Measurements from ENCODE around the gene MYO1C. TPM values are rescaled to one million over a fixed set of nuclear protein-coding genes. Genes with fewer than 3 reads are reported as not detected.
"Not testable (repeated sequence)": the region's sequence is repeated elsewhere in the genome, so short reads cannot be mapped to it uniquely, and the experiment has no call there.

Gene MYO1C
- total and polyA plus RNA-seq, 2 experiments from 2014 or later, result 197 to 218 TPM

- H3K4me2 ChIP-seq (ENCODE audit: unreplicated experiment), result no peak overlapping the region
- no peak overlapping the region for H3K4me3 ChIP-seq
- DNase-seq, result no peak
- H2AFZ ChIP-seq, result no peak overlapping the region
- no peaks in the 10 kb centered on the region for H3K9me3 ChIP-seq (ENCODE audit: low read depth)
- peaks cover 82% of the 10 kb centered on the region for H3K79me2 ChIP-seq (ENCODE audit: insufficient read depth)
- no peak for TF ChIP-seq EZH2phosphoT487 (IDR thresholded peaks at IDR 0.05; ENCODE audit: insufficient read depth, low read depth)
- H3F3A ChIP-seq (ENCODE audit: insufficient read depth), result peaks cover 29% of the 10 kb centered on the region
- no peaks in the 10 kb centered on the region for H3K27me3 ChIP-seq (replicated peaks; ENCODE audit: insufficient read depth)
- H3K9me2 ChIP-seq (ENCODE audit: insufficient read depth), result no peaks in the 10 kb centered on the region
- peaks cover 18% of the 10 kb centered on the region; the same call in 1 of the 2 replicates for H3K4me1 ChIP-seq (ENCODE audit: insufficient read depth)
- no peak overlapping the region for H3K27ac ChIP-seq
- H4K20me1 ChIP-seq (ENCODE audit: insufficient read depth), result peaks cover 34% of the 10 kb centered on the region
- in situ Hi-C loops (cut with MboI), result no loop called here
- 47 to 56% methylated on average over 5 of the region's 5 CpGs for WGBS, 2 experiments (ENCODE audit: low coverage in 1 of 2, low lambda C conversion rate in 2 of 2, missing lambda C conversion rate in 2 of 2)
- H3K9ac ChIP-seq, result no peak overlapping the region
- no peaks in the 10 kb centered on the region; the same call in 1 of the 2 replicates for H3K36me3 ChIP-seq (ENCODE audit: low read depth)
These were observed 39.6 kb downstream of the MYO1C start for GRCh38 chr17:1452836-1453235.

GRCh38 chr17:1450261-1450660 lies 42.2 kb downstream of the MYO1C start:
- 94 to 96% methylated on average over 21 of the region's 21 CpGs for WGBS, 2 experiments (ENCODE audit: low coverage in 1 of 2, low lambda C conversion rate in 2 of 2, missing lambda C conversion rate in 2 of 2)
- H3K27ac ChIP-seq; H3K9me3 ChIP-seq (ENCODE audit: low read depth); H3K9me2 ChIP-seq (ENCODE audit: insufficient read depth); H3K27me3 ChIP-seq (replicated peaks; ENCODE audit: insufficient read depth); H3K36me3 ChIP-seq (ENCODE audit: low read depth); in situ Hi-C loops (cut with MboI); DNase-seq; H3K4me3 ChIP-seq; H3K4me2 ChIP-seq (ENCODE audit: unreplicated experiment); H2AFZ ChIP-seq; H3K9ac ChIP-seq: not testable (repeated sequence)
- Histone ChIP-seq H4K20me1 (ENCODE audit: insufficient read depth) (peaks cover 47% of the 10 kb centered on the region), H3K79me2 (ENCODE audit: insufficient read depth) (peaks cover 100% of the 10 kb centered on the region), H3K4me1 (ENCODE audit: insufficient read depth) (peaks cover 18% of the 10 kb centered on the region; the same call in 1 of the 2 replicates), H3F3A (ENCODE audit: insufficient read depth) (peaks cover 22% of the 10 kb centered on the region)

- H3K4me3 ChIP-seq, result no peak overlapping the region
- peaks cover 18% of the 10 kb centered on the region; the same call in 1 of the 2 replicates for H3K4me1 ChIP-seq (ENCODE audit: insufficient read depth)
- TF ChIP-seq EZH2phosphoT487 (IDR thresholded peaks at IDR 0.05; ENCODE audit: insufficient read depth, low read depth) (no peak), EZH2 (IDR thresholded peaks at IDR 0.05; ENCODE audit: insufficient read depth, poor library complexity, severe bottlenecking) (no peak)
- H3K27me3 ChIP-seq (replicated peaks; ENCODE audit: insufficient read depth), result no peaks in the 10 kb centered on the region
- H3K79me2 ChIP-seq (ENCODE audit: insufficient read depth), result peaks cover 100% of the 10 kb centered on the region
- no peaks in the 10 kb centered on the region for H3K9me2 ChIP-seq (ENCODE audit: insufficient read depth)
- no peak overlapping the region for H3K4me2 ChIP-seq (ENCODE audit: unreplicated experiment)
- H3K9ac ChIP-seq, result no peak overlapping the region
- DNase-seq, result no peak
- H4K20me1 ChIP-seq (ENCODE audit: insufficient read depth), result peaks cover 42% of the 10 kb centered on the region
- no peaks in the 10 kb centered on the region for H3K9me3 ChIP-seq (ENCODE audit: low read depth)
- peaks cover 16% of the 10 kb centered on the region for H3F3A ChIP-seq (ENCODE audit: insufficient read depth)
- 78 to 81% methylated on average over 5 of the region's 5 CpGs for WGBS, 2 experiments (ENCODE audit: low coverage in 1 of 2, low lambda C conversion rate in 2 of 2, missing lambda C conversion rate in 2 of 2)
- H3K36me3 ChIP-seq (ENCODE audit: low read depth), result no peaks in the 10 kb centered on the region; the same call in 1 of the 2 replicates
- no peak overlapping the region for H2AFZ ChIP-seq
- in situ Hi-C loops (cut with MboI), result no loop called here
- no peak overlapping the region for H3K27ac ChIP-seq
These were observed 43.0 kb downstream of the MYO1C start for GRCh38 chr17:1449412-1449967.

GRCh38 chr17:1447052-1447451 lies 45.4 kb downstream of the MYO1C start:
- Histone ChIP-seq H3K27me3 (replicated peaks; ENCODE audit: insufficient read depth) (no peaks in the 10 kb centered on the region), H3K9me3 (ENCODE audit: low read depth) (no peaks in the 10 kb centered on the region), H3K4me2 (ENCODE audit: unreplicated experiment) (no peak overlapping the region), H4K20me1 (ENCODE audit: insufficient read depth) (peaks cover 41% of the 10 kb centered on the region), H3K79me2 (ENCODE audit: insufficient read depth) (peaks cover 100% of the 10 kb centered on the region), H3K36me3 (ENCODE audit: low read depth) (no peaks in the 10 kb centered on the region), H3K9ac (no peak overlapping the region), H3K4me3 (no peak overlapping the region), H2AFZ (no peak overlapping the region), H3K9me2 (ENCODE audit: insufficient read depth) (no peaks in the 10 kb centered on the region), H3F3A (ENCODE audit: insufficient read depth) (no peaks in the 10 kb centered on the region; the same call in 1 of the 2 replicates), H3K4me1 (ENCODE audit: insufficient read depth) (0 out of 2 replicates have a peak, but pooled peaks cover 9% of the 10 kb centered on the region), H3K27ac (no peak overlapping the region)
- no peak for DNase-seq
- WGBS, 2 experiments (ENCODE audit: low coverage in 1 of 2, low lambda C conversion rate in 2 of 2, missing lambda C conversion rate in 2 of 2), result 90% methylated on average over 7 of the region's 7 CpGs
- in situ Hi-C loops (cut with MboI), result no loop called here
- TF ChIP-seq EZH2phosphoT487 (IDR thresholded peaks at IDR 0.05; ENCODE audit: insufficient read depth, low read depth), result no peak
- TF ChIP-seq EZH2 (IDR thresholded peaks at IDR 0.05; ENCODE audit: insufficient read depth, poor library complexity, severe bottlenecking), result no peak

- Histone ChIP-seq H3K27ac (no peak overlapping the region), H4K20me1 (ENCODE audit: insufficient read depth) (peaks cover 33% of the 10 kb centered on the region), H3K27me3 (replicated peaks; ENCODE audit: insufficient read depth) (no peaks in the 10 kb centered on the region), H3K4me2 (ENCODE audit: unreplicated experiment) (no peak overlapping the region), H3K4me1 (ENCODE audit: insufficient read depth) (0 out of 2 replicates have a peak, but pooled peaks cover under 1% of the 10 kb centered on the region), H3K36me3 (ENCODE audit: low read depth) (no peaks in the 10 kb centered on the region), H3K9me3 (ENCODE audit: low read depth) (no peaks in the 10 kb centered on the region), H3K79me2 (ENCODE audit: insufficient read depth) (peaks cover 100% of the 10 kb centered on the region), H3F3A (ENCODE audit: insufficient read depth) (no peaks in the 10 kb centered on the region; the same call in 1 of the 2 replicates), H3K4me3 (no peak overlapping the region), H3K9ac (no peak overlapping the region), H3K9me2 (ENCODE audit: insufficient read depth) (no peaks in the 10 kb centered on the region), H2AFZ (no peak overlapping the region)
- no peak for TF ChIP-seq EZH2 (IDR thresholded peaks at IDR 0.05; ENCODE audit: insufficient read depth, poor library complexity, severe bottlenecking)
- TF ChIP-seq EZH2phosphoT487 (IDR thresholded peaks at IDR 0.05; ENCODE audit: insufficient read depth, low read depth), result no peak
- 98 to 99% methylated on average over 12 of the region's 12 CpGs for WGBS, 2 experiments (ENCODE audit: low coverage in 1 of 2, low lambda C conversion rate in 2 of 2, missing lambda C conversion rate in 2 of 2)
- in situ Hi-C loops (cut with MboI), result no loop called here
- DNase-seq, result no peak
These were observed 46.3 kb downstream of the MYO1C start for GRCh38 chr17:1446201-1446600.

- H2AFZ ChIP-seq; H3K9ac ChIP-seq; H3K9me3 ChIP-seq (ENCODE audit: low read depth); H3K9me2 ChIP-seq (ENCODE audit: insufficient read depth); H3K4me2 ChIP-seq (ENCODE audit: unreplicated experiment); DNase-seq; H3K36me3 ChIP-seq (ENCODE audit: low read depth); H3K4me1 ChIP-seq (ENCODE audit: insufficient read depth); in situ Hi-C loops (cut with MboI); H3K27me3 ChIP-seq (replicated peaks; ENCODE audit: insufficient read depth); H3F3A ChIP-seq (ENCODE audit: insufficient read depth); H3K27ac ChIP-seq; H3K4me3 ChIP-seq: not testable (repeated sequence)
- 99 to 100% methylated on average over 4 of the region's 4 CpGs for WGBS, 2 experiments (ENCODE audit: low coverage in 1 of 2, low lambda C conversion rate in 2 of 2, missing lambda C conversion rate in 2 of 2)
- Histone ChIP-seq H3K79me2 (ENCODE audit: insufficient read depth) (peaks cover 100% of the 10 kb centered on the region), H4K20me1 (ENCODE audit: insufficient read depth) (peaks cover 32% of the 10 kb centered on the region)
These were observed 46.8 kb downstream of the MYO1C start for GRCh38 chr17:1445695-1446094.

GRCh38 chr17:1442721-1443120 lies 49.8 kb downstream of the MYO1C start:
- DNase-seq; H3K27me3 ChIP-seq (replicated peaks; ENCODE audit: insufficient read depth); H3K27ac ChIP-seq; in situ Hi-C loops (cut with MboI); H3K36me3 ChIP-seq (ENCODE audit: low read depth); H3K4me2 ChIP-seq (ENCODE audit: unreplicated experiment); H3K9me2 ChIP-seq (ENCODE audit: insufficient read depth); H3K4me3 ChIP-seq; H3K9ac ChIP-seq; H2AFZ ChIP-seq; H3K9me3 ChIP-seq (ENCODE audit: low read depth): not testable (repeated sequence)
- peaks cover 100% of the 10 kb centered on the region for H3K79me2 ChIP-seq (ENCODE audit: insufficient read depth)
- H4K20me1 ChIP-seq (ENCODE audit: insufficient read depth), result peaks cover 16% of the 10 kb centered on the region; the same call in 1 of the 2 replicates
- peaks cover 22% of the 10 kb centered on the region for H3F3A ChIP-seq (ENCODE audit: insufficient read depth)
- WGBS, 2 experiments (ENCODE audit: low coverage in 1 of 2, low lambda C conversion rate in 2 of 2, missing lambda C conversion rate in 2 of 2), result 93 to 98% methylated on average over 6 of the region's 6 CpGs
- H3K4me1 ChIP-seq (ENCODE audit: insufficient read depth), result peaks cover 20% of the 10 kb centered on the region
